ENCODE measurements around the gene TP53TG5.

The TP53TG5 gene

DNA sequence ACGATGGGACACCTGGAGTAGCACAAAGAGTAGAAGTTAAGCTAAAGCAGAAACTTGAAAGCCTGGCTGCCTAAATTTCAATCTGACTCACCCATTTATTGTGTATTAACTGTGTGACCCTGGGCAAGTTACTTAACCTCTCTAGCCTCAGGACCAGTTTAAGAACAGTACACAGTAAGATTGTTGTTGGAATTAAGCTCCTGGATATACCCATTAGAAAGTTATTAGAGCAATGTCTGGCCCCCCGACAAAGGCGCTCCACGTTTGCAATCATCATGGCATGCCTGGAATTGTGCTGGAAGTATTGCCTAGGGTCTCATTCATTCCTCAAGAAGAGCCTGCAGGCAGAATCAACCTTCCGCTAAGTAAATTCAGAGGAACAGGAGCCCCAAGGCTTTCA lies 31.3 kb downstream of the TP53TG5 start:
- no peak for DNase-seq (ENCODE audit: low read depth in 2 of 2, low spot score in 1 of 2)

DNA sequence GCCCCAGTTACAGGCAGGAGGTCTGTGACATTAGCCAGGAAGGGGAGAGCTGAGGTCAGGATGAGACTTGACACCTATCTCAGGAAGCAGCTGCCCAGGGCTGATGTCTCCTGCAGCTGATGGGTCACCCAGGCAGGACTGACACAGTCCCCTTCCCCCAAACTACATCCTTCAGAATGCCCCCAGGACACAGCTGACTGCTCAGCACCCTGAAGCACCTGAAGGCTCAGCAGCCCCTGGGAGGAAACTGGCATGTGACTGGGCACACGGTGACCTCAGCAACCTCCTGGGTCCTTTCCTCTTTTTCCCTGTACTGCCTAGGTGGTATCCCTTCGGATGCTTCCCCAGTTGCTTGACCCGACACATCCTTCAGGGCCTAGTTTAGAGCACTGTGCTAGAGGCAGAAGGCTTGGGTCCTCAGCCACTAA lies 31.8 kb downstream of the TP53TG5 start:
- DNase-seq (ENCODE audit: low read depth in 2 of 2, low spot score in 1 of 2): no peak

DNA sequence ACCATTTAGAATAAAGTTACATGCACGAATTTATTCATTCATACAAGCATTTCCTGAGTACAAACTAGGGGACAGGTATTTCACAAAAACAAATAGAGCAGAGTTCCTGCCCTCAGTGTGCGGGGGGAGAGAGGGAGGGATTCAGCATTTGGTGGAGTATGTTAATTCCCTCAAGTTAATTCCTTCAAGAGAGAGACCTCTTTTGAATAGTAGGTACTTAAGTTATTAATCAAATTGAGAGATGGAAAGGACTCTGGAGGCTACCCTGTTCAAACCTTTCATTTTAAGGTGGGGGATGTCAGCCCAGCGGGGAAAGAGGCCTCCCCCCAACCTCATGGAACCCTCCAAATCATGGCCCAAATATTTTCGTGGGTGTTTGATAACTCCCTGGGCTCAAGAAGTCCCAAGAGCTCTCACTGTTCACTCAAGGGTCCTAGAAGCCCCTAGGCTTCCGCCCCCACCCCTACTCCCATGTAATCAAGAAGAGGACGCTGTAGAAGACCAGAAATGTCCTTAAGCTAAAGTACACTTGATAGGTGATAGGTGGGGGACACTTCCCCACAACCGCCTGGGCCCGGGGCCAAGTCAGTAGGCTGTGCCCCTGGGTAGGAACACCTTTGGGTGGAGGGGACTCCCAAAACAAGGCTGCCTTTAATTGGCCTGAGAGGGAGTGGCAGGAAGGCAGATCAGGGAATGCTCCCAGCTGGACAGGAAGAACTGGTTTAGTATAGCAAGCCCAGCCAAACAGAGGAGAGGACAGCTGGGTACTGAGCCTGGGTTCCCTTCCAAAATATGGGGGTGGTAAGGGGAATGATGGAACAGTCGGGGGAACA lies 32.8 kb downstream of the TP53TG5 start:
- no peak for DNase-seq (ENCODE audit: low read depth in 2 of 2, low spot score in 1 of 2)

DNA sequence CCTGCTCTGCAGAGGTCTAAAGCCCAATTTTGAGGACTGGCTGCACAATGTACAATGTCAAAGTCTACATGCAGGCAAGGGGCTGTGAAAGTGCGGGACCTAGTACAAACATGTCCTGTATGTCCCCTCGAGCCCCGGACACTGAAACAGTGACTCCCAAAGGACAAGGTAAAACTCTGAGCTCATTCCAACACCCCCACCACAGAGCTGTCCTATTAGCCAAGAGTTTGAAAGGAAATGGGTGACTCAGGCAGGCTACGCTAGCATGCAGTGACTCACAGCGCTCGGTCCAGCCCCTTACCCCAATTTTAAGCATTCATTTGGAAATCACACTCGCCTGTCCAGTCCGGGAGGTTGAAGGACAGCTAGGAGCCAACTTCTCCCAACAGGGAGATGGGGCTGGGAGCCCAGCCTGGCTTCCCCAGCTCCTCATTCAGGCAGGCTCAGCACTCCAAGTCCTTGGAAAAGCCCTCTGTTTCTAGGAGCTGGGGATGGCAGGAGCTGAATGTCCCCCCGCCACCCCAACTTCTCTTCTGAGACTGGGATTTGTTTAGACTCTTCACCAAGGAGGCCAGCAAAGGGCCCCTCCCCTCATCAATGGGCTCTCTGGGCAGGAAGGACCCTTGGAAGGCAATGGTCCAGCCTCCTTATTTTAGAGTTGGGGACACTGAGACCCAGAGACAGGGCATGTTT lies 33.8 kb downstream of the TP53TG5 start:
- DNase-seq (ENCODE audit: low read depth in 2 of 2, low spot score in 1 of 2): no peak

DNA sequence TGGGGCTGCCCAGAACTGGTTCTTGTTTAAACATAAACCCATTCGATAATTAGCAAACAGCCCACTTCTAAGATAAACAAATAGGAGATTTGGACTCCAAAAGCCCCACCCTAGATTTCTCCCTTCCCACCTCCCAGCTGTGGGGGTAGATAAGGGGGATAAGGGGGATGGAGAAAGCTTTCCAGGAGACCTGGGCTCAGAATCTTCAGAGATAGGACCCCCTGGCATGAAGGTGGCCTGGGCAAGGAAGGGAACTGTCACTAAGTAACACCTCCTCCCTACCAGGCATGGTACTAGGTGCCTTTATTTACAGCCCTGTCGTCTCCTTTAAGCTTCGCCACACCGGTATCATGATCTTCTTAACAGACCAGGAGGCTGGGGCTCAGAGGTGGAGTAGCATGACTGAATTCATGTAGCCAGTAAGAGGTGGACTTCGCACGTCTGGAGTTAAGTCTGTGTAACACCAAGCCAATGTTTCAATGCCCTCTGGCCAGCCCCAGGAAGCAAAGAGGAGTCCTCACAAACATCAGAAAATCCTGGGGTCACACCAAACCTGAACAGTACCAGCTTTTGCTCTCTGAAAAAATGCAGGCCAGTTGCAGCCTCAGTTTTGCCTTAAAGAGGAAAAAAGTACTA lies 34.5 kb downstream of the TP53TG5 start:
- DNase-seq (ENCODE audit: low read depth in 2 of 2, low spot score in 1 of 2): no peak

DNA sequence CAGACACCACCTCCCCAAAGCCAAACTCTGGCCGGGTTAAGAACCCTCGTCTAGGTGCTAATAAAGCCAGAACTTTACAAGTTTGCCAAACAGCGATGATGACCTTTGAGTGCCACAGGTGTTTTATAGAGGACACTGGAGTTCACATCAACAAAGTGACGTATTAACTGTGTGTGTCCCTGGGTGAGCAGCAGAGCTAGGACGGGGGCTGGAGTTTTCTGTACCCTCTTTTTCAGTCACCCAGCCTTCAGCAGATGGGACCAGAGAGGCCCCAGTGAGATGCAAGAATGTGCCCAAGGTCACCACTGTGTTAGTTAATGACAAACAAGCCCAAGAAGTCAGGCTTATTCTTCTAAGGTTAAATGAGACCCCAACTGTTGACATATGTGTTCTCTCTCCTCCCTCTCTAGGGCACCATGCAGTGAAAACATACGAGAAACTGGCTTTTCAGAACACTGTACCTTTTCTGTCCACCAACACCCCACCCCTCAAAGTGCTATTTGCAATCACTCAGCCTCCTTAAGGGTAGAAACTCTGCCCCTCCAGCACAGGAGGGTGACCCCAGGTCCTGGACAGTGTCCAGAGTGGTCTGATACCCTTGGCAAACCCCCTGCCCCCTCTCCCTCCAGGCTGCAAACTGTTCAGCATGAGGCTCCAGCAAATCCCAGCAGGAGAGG lies 35.1 kb downstream of the TP53TG5 start:
- no peak for DNase-seq (ENCODE audit: low read depth in 2 of 2, low spot score in 1 of 2)

DNA sequence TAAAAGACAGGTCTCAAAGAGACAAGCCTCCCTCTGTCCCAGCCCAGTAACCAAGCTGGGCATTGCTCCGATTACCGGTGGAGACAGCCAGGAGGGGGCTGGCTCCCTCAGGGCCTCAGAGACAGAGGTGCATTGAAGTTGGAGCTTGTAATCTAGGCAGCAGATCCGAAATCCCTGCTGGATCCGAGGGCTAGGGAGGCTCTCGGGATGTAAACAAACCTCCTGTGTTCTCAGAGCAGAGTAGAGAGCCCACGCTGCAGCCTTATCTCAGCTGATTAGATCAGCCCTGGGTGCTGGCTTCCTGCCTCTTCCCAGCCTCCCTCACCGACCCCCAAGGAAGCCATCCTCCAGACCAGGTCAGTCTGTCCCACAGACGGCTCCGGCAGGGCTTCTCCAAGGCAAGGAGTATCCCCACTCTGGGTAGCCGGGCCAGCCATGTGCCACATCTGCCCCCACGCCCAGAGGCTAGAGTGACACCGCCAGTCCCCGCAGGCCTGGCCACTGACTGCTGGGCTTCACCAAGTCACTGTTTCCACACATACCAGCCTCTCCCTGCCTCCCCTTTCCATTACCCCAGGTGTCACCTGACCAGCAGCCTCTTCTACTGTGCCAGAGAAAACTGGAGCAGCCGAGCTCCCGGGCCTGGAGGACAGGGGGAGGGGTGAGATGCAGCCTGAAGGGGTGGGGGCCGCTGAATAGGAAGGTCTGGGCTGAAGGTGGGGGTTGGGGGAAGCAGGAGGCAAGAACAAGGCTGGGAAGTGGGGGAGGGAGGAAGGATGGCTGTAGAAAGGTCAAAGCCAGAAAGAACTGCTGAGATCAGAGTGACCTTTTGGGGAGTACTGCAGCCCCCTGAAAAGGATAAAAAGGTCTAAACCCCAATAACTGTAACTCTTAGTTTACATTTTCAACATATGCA lies 35.9 kb downstream of the TP53TG5 start:
- no peak for DNase-seq (ENCODE audit: low read depth in 2 of 2, low spot score in 1 of 2)

DNA sequence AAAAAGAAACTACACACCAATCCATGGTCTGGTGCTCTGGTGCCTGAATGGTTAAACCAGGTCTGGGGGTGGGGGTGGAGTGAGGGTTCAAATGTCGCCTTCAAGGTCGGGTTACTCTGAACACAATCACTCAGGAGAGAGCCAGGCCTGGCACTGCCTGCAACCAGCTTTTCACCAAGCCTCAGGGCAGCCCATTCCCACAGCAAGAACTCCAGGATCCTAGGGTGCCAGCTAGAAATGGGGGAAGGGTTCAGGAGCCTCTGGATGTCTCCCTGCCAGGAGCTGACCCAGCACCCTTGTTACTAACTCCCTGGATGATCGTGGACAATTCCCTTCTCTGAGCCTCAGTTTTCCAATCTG lies 36.6 kb downstream of the TP53TG5 start:
- DNase-seq (ENCODE audit: low read depth in 2 of 2, low spot score in 1 of 2): no peak

DNA sequence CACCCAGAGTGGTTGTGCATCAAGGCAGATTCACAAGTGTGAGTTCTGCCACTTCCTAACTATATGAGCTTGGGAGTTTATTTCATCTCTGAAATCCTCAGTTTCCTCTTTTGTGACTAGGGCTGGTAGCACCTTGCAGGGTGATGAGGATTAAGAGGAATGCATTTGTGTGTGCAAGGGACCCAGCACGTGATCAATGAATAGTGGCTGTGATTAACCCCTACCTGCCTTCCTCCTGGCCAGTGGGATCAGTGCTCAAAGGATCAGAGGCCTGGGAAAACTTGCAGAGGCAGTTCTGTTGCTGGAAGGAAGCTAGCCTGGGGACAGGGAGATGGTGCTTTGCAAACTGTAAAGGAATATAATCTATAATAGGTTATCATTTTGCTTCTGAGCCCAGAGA lies 37.2 kb downstream of the TP53TG5 start:
- DNase-seq (ENCODE audit: low read depth in 2 of 2, low spot score in 1 of 2): no peak

DNA sequence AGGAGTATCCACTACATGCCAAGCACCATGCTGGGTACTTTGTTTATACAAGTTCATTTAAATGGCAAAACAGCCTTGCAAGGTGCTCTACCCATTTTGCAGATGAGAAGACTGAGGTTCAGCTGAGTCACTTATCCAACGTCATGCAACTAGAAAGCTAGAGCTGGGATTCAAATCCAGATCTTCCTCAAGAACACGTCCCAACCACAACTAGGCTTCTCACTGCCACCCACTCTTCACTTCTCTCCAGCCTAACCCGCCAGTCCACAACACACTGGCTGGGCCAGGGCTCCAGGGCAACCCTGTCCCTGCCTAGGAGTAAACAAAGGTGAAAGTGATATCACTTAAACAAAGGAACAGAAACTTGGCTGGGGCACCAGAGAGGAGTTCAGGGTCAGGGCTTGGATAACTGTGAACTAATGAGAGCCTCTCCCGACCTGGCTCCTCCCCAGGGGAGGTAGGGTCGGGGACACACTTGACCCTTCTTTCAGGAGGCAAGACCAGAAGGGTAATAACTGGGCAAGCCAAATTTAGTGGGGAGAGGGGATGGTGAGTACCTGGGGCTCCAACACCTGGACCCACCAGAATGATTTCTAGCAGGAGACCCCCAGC lies 37.8 kb downstream of the TP53TG5 start:
- DNase-seq (ENCODE audit: low read depth in 2 of 2, low spot score in 1 of 2): no peak

DNA sequence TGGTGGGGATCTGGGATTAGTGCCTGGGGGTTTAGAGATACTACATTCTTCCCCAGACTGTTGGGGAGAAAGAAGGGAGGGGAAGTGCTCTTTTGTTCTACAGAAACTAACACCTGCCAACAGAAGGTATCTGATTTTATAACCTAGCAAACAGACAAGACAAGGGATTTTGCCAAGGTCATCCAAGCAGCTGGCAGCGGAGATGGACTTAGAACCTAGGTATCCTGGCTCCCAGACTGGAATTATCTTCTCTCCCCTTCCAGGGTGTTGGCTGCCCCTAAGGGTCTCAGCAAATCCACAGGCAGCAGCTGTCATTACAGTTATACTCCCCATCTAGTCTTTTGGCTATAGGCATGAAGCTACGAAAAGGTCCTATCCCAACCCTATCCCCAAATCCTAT lies 38.3 kb downstream of the TP53TG5 start:
- no peak for DNase-seq (ENCODE audit: low read depth in 2 of 2, low spot score in 1 of 2)

DNA sequence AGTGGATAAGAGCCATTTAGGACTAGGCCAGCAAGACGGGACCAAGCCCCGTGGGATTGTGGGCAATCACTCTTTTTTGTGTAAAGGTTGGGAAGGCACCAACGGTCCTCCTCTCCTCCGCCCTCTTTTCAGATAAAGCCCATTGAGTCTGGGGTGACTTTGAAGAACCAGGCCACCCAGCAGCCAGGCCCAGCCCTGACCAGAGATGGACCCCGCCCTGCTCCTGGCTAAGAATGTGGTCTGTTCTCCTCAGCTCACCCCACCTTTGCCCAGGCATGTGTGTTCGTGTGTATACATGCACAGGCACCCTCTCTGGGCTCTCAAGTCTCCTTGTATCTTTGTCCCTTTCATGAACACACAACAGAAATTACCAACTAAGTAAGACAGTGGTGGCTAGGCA lies 39.0 kb downstream of the TP53TG5 start:
- no peak for DNase-seq (ENCODE audit: low read depth in 2 of 2, low spot score in 1 of 2)

DNA sequence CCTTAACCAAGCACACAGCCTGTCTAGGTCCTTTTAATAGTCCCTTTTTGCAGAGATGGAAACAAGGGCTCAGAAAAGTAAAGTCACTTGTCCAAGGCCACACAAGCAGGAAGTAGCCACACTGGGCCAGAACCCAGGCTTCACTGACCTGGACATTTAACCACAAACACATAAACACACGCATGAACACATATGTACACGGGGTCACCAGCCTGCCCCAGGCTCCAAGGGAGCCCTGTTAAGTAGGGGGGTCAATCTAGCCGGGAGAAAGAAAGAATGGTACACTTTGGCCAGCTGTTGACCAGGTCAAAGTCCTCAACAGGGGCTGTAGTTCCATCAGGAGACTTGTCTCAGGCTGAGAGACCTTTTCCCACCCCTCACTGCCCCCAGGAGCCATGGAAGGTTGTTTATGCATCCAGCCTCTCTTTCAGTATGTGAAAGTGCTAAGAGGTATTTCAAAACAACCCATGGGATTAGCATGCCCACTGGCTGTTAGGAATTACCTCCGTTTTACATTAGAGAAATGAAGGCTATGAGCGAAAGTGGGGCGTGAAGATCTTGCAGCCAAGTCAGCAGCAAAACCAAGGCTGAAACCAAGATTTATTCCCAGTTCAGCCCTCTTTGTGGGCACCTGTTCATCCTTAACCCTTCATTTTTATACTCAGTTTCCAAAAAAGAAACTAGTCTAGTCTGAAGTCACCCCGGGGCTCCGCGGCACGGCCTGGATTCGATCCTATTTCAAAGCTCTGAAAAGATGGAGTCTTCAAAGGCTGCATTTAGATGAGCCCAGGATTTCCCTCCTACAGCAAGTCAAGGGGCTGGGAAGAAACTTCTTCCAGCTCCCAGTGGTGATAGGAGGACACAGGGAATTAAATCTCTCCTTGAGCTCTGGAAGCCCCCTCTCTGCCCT lies 39.7 kb downstream of the TP53TG5 start:
- no peak for DNase-seq (ENCODE audit: low read depth in 2 of 2, low spot score in 1 of 2)

DNA sequence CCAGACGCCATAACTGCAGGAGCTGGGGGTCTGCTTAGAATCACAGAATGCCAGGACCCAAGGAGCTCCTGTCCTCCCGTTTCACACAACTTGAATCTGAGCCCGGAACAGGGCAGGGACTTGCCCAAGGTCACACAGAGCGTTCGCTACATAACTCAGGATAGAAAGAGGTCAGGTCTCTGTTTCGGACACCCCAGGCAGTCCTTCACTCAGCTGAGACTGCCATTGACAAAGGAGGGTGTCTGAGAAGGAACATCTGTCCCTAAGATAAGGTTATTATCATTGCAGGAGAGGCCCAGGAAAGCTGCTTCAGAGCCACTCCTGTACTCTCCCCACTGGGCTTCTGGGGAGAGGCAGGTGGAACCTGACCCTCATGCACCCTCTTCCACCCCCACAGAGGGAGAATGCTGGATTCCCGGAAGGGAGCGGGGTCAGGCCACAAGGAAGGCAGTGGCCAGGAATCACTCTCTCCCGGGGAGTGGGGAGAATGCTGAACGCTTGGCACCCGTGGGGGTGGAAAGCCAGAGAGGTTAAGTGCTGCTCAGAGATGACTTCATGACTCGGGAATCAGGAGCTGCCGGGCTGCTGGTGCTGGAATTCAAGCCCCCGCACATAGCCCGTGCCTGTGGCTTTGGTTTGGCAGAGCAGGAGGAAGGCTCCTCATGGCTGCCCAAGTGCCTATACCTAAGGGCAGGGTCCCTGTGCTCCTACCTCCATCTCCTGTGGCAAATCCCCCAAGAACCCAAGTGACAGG lies 40.6 kb downstream of the TP53TG5 start:
- DNase-seq (ENCODE audit: low read depth in 2 of 2, low spot score in 1 of 2): no peak

DNA sequence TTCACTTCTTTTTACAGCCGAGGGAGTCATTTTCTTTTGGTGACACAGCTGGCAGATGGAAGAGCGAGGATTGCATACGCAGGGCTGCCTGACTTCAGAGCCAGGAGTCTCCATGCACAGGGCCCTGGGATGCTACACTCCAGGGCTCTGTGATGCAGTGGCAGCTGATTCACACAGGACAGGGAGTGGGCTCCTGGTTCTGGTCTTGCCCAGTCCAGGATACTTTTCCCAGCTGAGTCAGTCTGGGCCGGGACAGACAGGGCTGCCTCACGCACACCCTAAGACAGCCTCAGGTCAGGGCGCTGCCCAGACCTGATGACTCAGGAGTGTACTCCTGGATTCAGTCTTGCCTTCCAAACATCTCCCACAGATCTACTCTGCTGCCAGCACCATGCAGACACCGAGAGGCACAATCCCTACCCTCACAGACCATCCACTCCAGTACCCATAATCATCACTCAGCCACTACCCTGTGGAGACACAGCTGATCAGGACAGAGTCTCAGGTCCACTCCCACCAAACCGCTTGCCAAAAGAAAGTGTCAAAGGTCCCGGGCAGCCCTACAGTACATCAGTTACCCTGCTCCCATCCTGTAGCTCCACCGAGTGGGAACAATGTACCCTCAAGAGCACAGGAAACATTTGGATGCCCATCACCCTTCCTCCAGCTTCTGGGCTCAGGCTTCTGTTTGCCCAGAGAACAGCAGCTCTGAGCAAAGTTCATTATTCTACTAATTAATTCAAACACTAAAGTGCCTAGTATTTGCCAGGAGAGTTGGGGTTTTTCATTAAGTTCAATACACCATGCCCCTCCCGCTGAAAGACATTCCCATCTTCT lies 41.4 kb downstream of the TP53TG5 start:
- no peak for DNase-seq (ENCODE audit: low read depth in 2 of 2, low spot score in 1 of 2)

DNA sequence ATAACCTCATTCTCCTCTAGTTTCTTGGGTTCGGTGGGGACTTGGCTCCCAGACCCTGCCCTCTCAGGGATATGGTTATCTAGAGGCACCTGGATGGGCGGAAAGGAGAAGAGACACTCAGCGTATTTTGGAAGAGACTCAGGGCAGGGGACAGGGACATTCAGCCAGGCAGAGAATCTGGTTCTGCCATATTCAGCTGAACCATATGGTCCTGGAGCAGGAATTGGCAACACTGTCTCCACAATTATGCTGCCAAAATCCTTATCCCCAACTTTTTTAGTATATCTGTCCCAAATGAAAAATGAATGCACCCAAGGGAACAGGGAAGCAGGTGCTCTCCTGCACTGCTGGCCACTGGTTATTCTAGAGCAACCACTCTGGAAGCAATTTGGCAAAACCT lies 47.6 kb downstream of the TP53TG5 start:
- DNase-seq (ENCODE audit: low read depth in 2 of 2, low spot score in 1 of 2): no peak

DNA sequence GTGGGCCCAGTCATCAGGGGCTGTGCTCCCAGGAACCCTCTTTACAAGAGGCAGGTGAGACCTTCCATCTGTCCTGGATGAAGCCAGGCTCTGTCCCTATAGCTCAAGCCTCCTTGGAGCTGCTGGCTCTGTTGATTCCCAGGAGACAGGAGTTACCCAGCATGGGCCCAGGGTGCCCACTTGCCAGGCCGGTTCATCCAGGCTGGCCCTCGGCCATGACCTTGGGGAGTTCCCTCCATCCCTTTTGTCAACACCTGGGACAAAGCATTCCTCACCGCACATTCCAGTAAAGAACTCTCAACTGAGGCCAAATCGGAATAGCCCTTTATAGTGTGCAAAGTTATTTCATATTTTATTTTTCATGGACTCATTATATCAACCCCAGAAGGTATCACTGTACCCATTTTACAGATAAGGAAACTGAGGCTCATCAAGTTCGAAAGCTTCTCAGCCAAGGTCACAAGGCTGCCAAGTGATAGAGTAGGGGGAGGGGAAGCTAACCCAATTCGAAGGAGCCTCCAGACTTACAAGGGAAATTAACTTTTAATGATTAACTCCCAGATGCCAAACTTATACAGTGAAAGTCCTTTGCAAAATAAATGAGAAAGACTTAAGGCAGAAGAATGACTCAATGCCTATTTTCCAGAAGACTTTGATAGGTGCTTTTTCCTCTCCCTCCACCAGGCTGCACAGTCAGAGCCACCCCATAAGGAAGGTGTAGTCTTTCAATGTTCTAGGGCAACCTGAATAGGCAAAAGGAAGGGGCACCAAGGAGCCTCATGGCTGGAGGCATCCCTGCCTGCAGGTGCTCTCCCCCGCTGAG lies 48.4 kb downstream of the TP53TG5 start:
- no peak for DNase-seq (ENCODE audit: low read depth in 2 of 2, low spot score in 1 of 2)

Data from stimulated activated CD8-positive, alpha-beta memory T cell treated with anti-CD3 and anti-CD28 coated beads, Interleukin-4, amount 100 ng/mL, for 1 hour (primary cell).